Fibroblast of mammary gland (primary cell): ENCODE data around the gene SOX6.

Source experiments
- DNase-seq: peaks from one replicate; pipeline ENCODE4 v3.0.0-alpha.2; 2010; ENCODE audit warnings: low read depth
- H3K4me3 ChIP-seq: 2 replicates; pipeline ENCODE4 v1.5.1; 2011; ENCODE audit warnings: low read depth, mild to moderate bottlenecking, low read length, moderate library complexity; ENCODE audit not compliant: control insufficient read depth
- CTCF ChIP-seq: conservative IDR thresholded peaks from 2 replicates; pipeline ENCODE4 v1.5.1; 2011; ENCODE audit warnings: low read depth, low read length, inconsistent platforms; ENCODE audit not compliant: control insufficient read depth, insufficient read depth

Gene SOX6

GRCh38 chr11:16013242-16013641 lies 343.1 kb downstream of the SOX6 start:
- no peak for TF ChIP-seq CTCF
- no peak for DNase-seq

DNA sequence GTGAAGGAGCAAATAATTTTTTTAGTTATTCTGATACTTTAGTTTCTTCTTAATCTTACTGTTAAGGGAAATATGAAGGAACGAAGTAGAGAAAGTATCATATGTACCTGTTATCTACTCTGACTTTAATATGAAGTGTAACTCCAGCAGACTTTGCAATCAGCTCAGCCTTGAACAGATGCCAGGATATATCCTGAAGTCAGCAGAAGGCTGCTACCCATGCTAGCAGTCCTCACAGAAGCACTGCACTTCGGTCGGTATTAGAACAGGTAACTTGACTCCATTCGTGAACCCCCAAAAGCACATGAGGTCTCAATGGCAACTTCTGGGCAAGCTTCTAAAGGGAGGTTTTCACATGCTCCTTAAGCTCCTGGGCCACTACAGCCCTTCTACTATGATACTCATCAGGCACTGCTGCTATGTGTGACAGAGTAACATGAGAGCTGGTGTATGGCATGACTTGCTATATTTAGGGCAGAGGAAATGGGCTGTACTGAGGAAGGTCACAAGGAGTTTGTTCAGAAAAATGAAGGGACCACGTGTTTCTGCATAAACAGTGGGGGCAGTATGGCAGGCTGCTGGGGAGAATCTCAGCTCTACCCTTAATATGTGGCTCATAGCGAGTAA lies 344.1 kb downstream of the SOX6 start:
- DNase-seq = no peak
- no peak for TF ChIP-seq CTCF
- H3K4me3 ChIP-seq = no peak overlapping the region

More at GRCh38 chr11:16013242-16013641, 343.1 kb downstream of the SOX6 start:
- H3K4me3 ChIP-seq = no peak overlapping the region

- H3K4me3 ChIP-seq = no peak overlapping the region
- no peak for TF ChIP-seq CTCF
- no peak for DNase-seq
These were observed 344.9 kb downstream of the SOX6 start for GRCh38 chr11:16011396-16011795.

DNA sequence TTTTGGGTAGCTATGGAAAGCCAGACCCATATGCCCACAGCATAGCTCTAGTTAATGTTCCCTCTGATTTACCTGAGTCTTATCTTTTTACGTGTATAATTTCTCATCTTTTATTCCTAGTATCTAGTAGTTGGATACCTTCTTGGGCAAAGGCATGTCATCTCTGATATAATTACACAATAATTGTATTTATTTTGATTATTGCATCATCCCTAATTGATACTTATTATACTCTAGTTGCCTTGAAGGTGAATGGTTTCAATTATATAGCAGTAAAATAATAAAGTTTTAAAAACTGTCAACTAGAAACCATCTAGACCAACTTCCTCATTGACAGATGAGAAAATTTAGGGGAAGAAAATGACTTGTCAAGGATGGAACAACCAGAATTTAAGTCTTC lies 347.3 kb downstream of the SOX6 start:
- H3K4me3 ChIP-seq = no peak overlapping the region
- no peak for DNase-seq
- TF ChIP-seq CTCF = no peak

- DNase-seq = no peak
- TF ChIP-seq CTCF = no peak
- H3K4me3 ChIP-seq = no peak overlapping the region
These were observed 348.8 kb downstream of the SOX6 start for GRCh38 chr11:16007514-16007913.

- no peak for TF ChIP-seq CTCF
- DNase-seq = no peak
- H3K4me3 ChIP-seq = no peak overlapping the region
These were observed 353.4 kb downstream of the SOX6 start for GRCh38 chr11:16002942-16003341.
